H1 (cell line): ENCODE measurements around the gene ADAM12. TPM values are rescaled to one million over a fixed set of nuclear protein-coding genes. Genes with fewer than 3 reads are reported as not detected.

ENCODE experiments used
- CTCF ChIA-PET: fragments of 300-600 bp; sonication (Branson Sonifier 250); formaldehyde crosslinking; loops from one replicate; lab custom pipeline; 2021; ENCODE audit not compliant: partially characterized antibody; lab: Charles Lee
- POLR2A ChIA-PET: fragments of 300-600 bp; sonication (Branson Sonifier 250); formaldehyde crosslinking; loops from one replicate; lab custom pipeline; 2021; ENCODE audit warnings: inconsistent platforms; ENCODE audit not compliant: partially characterized antibody; lab: Charles Lee
- DNase-seq, 2 experiments: peaks; one replicate each; pipeline versions ENCODE4 v3.0.0 to v3.0.0-alpha.2; 2010 to 2022; ENCODE audit warnings: low spot score in 2 of 2, low read depth in 1 of 2, mixed read lengths in 1 of 2
- FAIRE-seq: peaks from 2 replicates; lab custom pipeline; 2011; peaks lifted over from hg19 to GRCh38; lab: Jason Lieb, UNC
- H2AFZ ChIP-seq: 2 replicates; pipeline ENCODE4 v1.8.1; 2012; ENCODE audit warnings: low read length, inconsistent platforms
- H2AK5ac ChIP-seq: 2 replicates; pipeline ENCODE4 v1.6.1; 2013; ENCODE audit warnings: low read depth, low read length
- H2BK120ac ChIP-seq: replicated peaks from 2 replicates; pipeline ENCODE3; 2013; ENCODE audit warnings: low read depth, low read length, inconsistent platforms
- H2BK12ac ChIP-seq: 2 replicates; pipeline ENCODE4 v1.6.1; 2013; ENCODE audit warnings: low read depth, low read length
- H2BK15ac ChIP-seq: 2 replicates; pipeline ENCODE4 v1.6.1; 2013; ENCODE audit warnings: low read length
- H2BK20ac ChIP-seq: 2 replicates; pipeline ENCODE4 v1.6.1; 2013; ENCODE audit warnings: low read length
- H2BK5ac ChIP-seq: 2 replicates; pipeline ENCODE4 v1.6.1; 2013; ENCODE audit warnings: low read depth, low read length
- H3K14ac ChIP-seq: 2 replicates; pipeline ENCODE4 v1.6.1; 2013; ENCODE audit warnings: inconsistent platforms; ENCODE audit not compliant: insufficient read length
- H3K18ac ChIP-seq: 2 replicates; pipeline ENCODE4 v1.6.1; 2013; ENCODE audit warnings: low read length; ENCODE audit errors: extremely low read depth
- H3K23ac ChIP-seq: 2 replicates; pipeline ENCODE4 v1.6.1; 2013; ENCODE audit warnings: inconsistent platforms; ENCODE audit not compliant: insufficient read length
- H3K23me2 ChIP-seq: 2 replicates; pipeline ENCODE4 v1.6.1; 2013; ENCODE audit warnings: low read depth, low read length
- H3K27ac ChIP-seq: 2 replicates; pipeline ENCODE4 v1.6.1; 2011; ENCODE audit warnings: low read depth, low read length, inconsistent platforms
- H3K27me3 ChIP-seq, 4 experiments: replicated peaks in 1 of 4; 1 replicate in 1 of 4; 2 replicates in 3 of 4; pipeline versions ENCODE4 v1.6.1 to v1.8.1; 2011 to 2013; ENCODE audit warnings: low read length in 3 of 4, mild to moderate bottlenecking in 3 of 4, inconsistent platforms in 2 of 4, mixed read lengths in 2 of 4, moderate library complexity in 1 of 4; ENCODE audit not compliant: control insufficient read depth in 3 of 4, insufficient read depth in 3 of 4; ENCODE audit errors: extremely low read depth in 1 of 4
- H3K36me3 ChIP-seq, 4 experiments: 2 replicates each; pipeline versions ENCODE4 v1.6.1 to v1.8.1; 2011 to 2013; ENCODE audit warnings: mild to moderate bottlenecking in 4 of 4, low read length in 3 of 4, moderate library complexity in 2 of 4, control low read depth in 1 of 4, inconsistent platforms in 1 of 4; ENCODE audit not compliant: insufficient read depth in 4 of 4, control insufficient read depth in 2 of 4
- H3K4ac ChIP-seq: replicated peaks from 2 replicates; pipeline ENCODE3; 2013; ENCODE audit warnings: low read length, low read depth, mixed read lengths, inconsistent platforms; ENCODE audit not compliant: insufficient read length
- H3K4me1 ChIP-seq, 4 experiments: replicated peaks in 1 of 4; 1 replicate in 1 of 4; 2 replicates in 3 of 4; pipeline versions ENCODE4 v1.6.1 to v1.8.1; 2011 to 2013; ENCODE audit warnings: low read length in 3 of 4, inconsistent platforms in 2 of 4, mixed read lengths in 1 of 4; ENCODE audit not compliant: insufficient read depth in 4 of 4, control insufficient read depth in 3 of 4
- H3K4me2 ChIP-seq, 2 experiments: 2 replicates each; pipeline versions ENCODE4 v1.6.1 to v1.8.1; 2011 to 2013; ENCODE audit warnings: low read depth in 2 of 2, low read length in 2 of 2, control low read depth in 1 of 2, inconsistent platforms in 1 of 2, mild to moderate bottlenecking in 1 of 2; ENCODE audit not compliant: insufficient read depth in 1 of 2
- H3K4me3 ChIP-seq, 4 experiments: fragments of 200-600, 300-600 bp in 1 of 4; sonication (generic), shearing (Covaris generic), sonication (Bioruptor Twin) in 1 of 4; 2 replicates each; pipeline versions ENCODE4 v1.5.1 to v1.8.1; 2011 to 2016; ENCODE audit warnings: low read length in 4 of 4, low read depth in 3 of 4, control low read depth in 2 of 4, inconsistent platforms in 2 of 4, mild to moderate bottlenecking in 2 of 4, mixed read lengths in 1 of 4, moderate library complexity in 1 of 4; ENCODE audit not compliant: insufficient read depth in 2 of 4; ENCODE audit errors: extremely low read depth in 1 of 4
- H3K56ac ChIP-seq: replicated peaks from 2 replicates; pipeline ENCODE3; 2013; ENCODE audit warnings: low read depth, mild to moderate bottlenecking, mixed read lengths, low read length, inconsistent platforms; ENCODE audit not compliant: insufficient read length
- H3K79me1 ChIP-seq: 2 replicates; pipeline ENCODE4 v1.6.1; 2013; ENCODE audit warnings: low read depth, low read length, control low read depth
- H3K79me2 ChIP-seq, 2 experiments: 2 replicates each; pipeline versions ENCODE4 v1.6.1 to v1.8.1; 2012 to 2013; ENCODE audit warnings: low read length in 2 of 2, mild to moderate bottlenecking in 2 of 2, inconsistent platforms in 1 of 2; ENCODE audit not compliant: insufficient read depth in 2 of 2, control insufficient read depth in 1 of 2
- H3K9ac ChIP-seq, 4 experiments: replicated peaks in 1 of 4; 1 replicate in 1 of 4; 2 replicates in 3 of 4; pipeline versions ENCODE4 v1.6.1 to v1.8.1; 2011 to 2013; ENCODE audit warnings: low read depth in 3 of 4, low read length in 3 of 4, control low read depth in 2 of 4, mild to moderate bottlenecking in 2 of 4, moderate library complexity in 2 of 4, inconsistent platforms in 1 of 4; ENCODE audit errors: extremely low read depth in 1 of 4
- H3K9me3 ChIP-seq, 2 experiments: 2 replicates each; pipeline versions ENCODE4 v1.6.1 to v1.8.1; 2012 to 2013; ENCODE audit warnings: mild to moderate bottlenecking in 2 of 2, moderate library complexity in 2 of 2, control low read depth in 1 of 2, inconsistent platforms in 1 of 2, low read depth in 1 of 2, low read length in 1 of 2, mixed read lengths in 1 of 2; ENCODE audit not compliant: insufficient read depth in 2 of 2
- H4K20me1 ChIP-seq, 2 experiments: replicated peaks in 1 of 2; 2 replicates each; pipeline versions ENCODE3 to v1.8.1; 2011 to 2013; ENCODE audit warnings: inconsistent platforms in 2 of 2, low read length in 2 of 2, mild to moderate bottlenecking in 1 of 2; ENCODE audit not compliant: insufficient read depth in 2 of 2, control insufficient read depth in 1 of 2
- H4K5ac ChIP-seq: 2 replicates; pipeline ENCODE4 v1.6.1; 2013; ENCODE audit warnings: low read length, low read depth, mixed read lengths, inconsistent platforms; ENCODE audit not compliant: insufficient read length
- H4K8ac ChIP-seq: 2 replicates; pipeline ENCODE4 v1.8.0; 2013; ENCODE audit warnings: mild to moderate bottlenecking, moderate library complexity, low read length, inconsistent platforms; ENCODE audit not compliant: insufficient read depth; ENCODE audit errors: extremely low read depth
- H4K91ac ChIP-seq: replicated peaks from 2 replicates; pipeline ENCODE3; 2013; ENCODE audit warnings: low read length, mixed read lengths, inconsistent platforms; ENCODE audit not compliant: insufficient read length
- ATF2 ChIP-seq: IDR thresholded peaks from 2 replicates; pipeline ENCODE4 v1.6.1; 2012; ENCODE audit warnings: low read length, inconsistent platforms
- CBX8 ChIP-seq: fragments of 300-800, 300-1000 bp; sonication (generic); IDR thresholded peaks from 2 replicates; pipeline ENCODE4 v1.7.1; 2016; ENCODE audit warnings: low read depth, low read length, borderline replicate concordance
- RFX5 ChIP-seq: IDR thresholded peaks from 2 replicates; pipeline ENCODE4 v1.6.1; 2011; ENCODE audit warnings: low read depth, low read length, improper control_type of control experiment, borderline replicate concordance
- SP4 ChIP-seq: IDR thresholded peaks from 2 replicates; pipeline ENCODE4 v1.6.1; 2012; ENCODE audit warnings: low read length, inconsistent platforms
- WGBS, 2 experiments: shearing (Covaris generic) in 1 of 2; methylation state at CpG; one replicate each; pipeline versions ENCODE4 v1.1.6 to v1.1.7; 2013 to 2015; ENCODE audit warnings: low lambda C conversion rate in 2 of 2, mixed read lengths in 2 of 2, inconsistent platforms in 1 of 2, low coverage in 1 of 2, missing lambda C conversion rate in 1 of 2; ENCODE audit not compliant: insufficient replicate concordance in 2 of 2, insufficient coverage in 1 of 2, insufficient read length in 1 of 2; ENCODE audit errors: extremely low coverage in 1 of 2, missing lambda C conversion rate in 1 of 2; 5-methylcytosine and 5-hydroxymethylcytosine counted together
- polyA plus RNA-seq, 7 experiments: library from polyadenylated mRNA; depleted of rRNA in 3 of 7; stranded (reverse) in 5 of 7; unstranded in 2 of 7; fragments of >200 nt in 5 of 7; fragments of 200-250 nt in 2 of 7; gene quantifications; 1 replicate in 5 of 7; 2 replicates in 1 of 7; 4 replicates in 1 of 7; pipeline versions ENCODE4 v1.2.1 to v1.2.3, GENCODE V29; 2011 to 2013; ENCODE audit warnings: missing spikeins in 2 of 7, mixed read lengths in 2 of 7
- total RNA-seq: library from RNA; stranded (reverse); fragmentation: NEBNext Ultra II Directional; extraction: Animal tissue kit (Norgen Biotek cat#: 25700); gene quantifications from 2 replicates; pipeline ENCODE4 v1.2.1, GENCODE V29; 2021

The ADAM12 gene
- total and polyA plus RNA-seq, 2 of the 8 experiments (the other 6 are each of a cell fraction or from before 2014, with no cell fraction given), result 0.07 to 0.17 TPM

DNA sequence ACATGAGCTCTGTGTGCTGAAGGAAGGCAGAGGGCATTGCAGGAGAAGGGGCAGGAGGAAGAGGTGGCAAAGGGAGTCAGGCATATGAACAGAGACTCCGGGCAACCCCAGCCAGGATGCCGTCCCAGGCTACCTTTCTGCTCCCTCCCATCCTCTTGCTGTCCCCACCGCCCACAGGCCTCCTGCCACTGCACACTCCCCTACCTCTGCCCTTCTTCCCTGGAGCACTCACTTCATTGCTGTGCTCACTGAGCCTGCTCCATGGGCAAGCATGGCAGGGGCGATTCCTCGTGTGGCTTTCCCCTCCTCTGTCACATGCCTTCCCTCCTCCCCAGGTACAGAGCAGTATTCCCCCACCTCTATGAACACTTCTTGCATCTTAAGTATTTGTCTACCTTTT is 398.5 kb downstream of the ADAM12 start:
- Histone ChIP-seq H3K4me1 (no peaks in the 10 kb centered on the region), H3K23me2 (no peaks in the 10 kb centered on the region), H3K14ac (no peak overlapping the region), H3K9ac (no peak overlapping the region), H3K79me2 (no peaks in the 10 kb centered on the region), H3K23ac (no peak overlapping the region), H4K20me1 (no peaks in the 10 kb centered on the region), H2AK5ac (no peak overlapping the region), H3K9me3 (no peaks in the 10 kb centered on the region), H2BK20ac (no peak overlapping the region), H3K56ac (no peak overlapping the region), H2BK5ac (no peak overlapping the region), H2AFZ (no peak overlapping the region), H3K4me2 (no peak overlapping the region), H4K8ac (no peak overlapping the region; the same call in 1 of the 2 replicates), H4K91ac (no peak overlapping the region), H3K36me3 (no peaks in the 10 kb centered on the region), H2BK12ac (no peak overlapping the region), H2BK15ac (no peak overlapping the region), H3K27ac (no peak overlapping the region), H4K5ac (no peak overlapping the region), H3K27me3 (no peaks in the 10 kb centered on the region), H3K4me3 (no peak overlapping the region), H2BK120ac (no peak overlapping the region), H3K4ac (no peak overlapping the region), H3K18ac (no peak overlapping the region), H3K79me1 (no peaks in the 10 kb centered on the region)
- 96% methylated on average over 5 of the region's 5 CpGs; no CpG with 5 or more reads in 1 of the 2 experiments for WGBS, 2 experiments
- ChIA-PET POLR2A (no interaction called here), CTCF (interaction anchor here (1.0 to 3.5 kb wide), 2 partner anchors 9 to 11 kb away, joined by 3 to 21 read pairs; no protein-coding TSS in a partner anchor)
- FAIRE-seq, result no peak
- no peak for DNase-seq
- TF ChIP-seq SP4 (no peak), RFX5 (no peak), ATF2 (no peak), CBX8 (no peak)
